ENCODE results near the gene DELE1.
"Not testable (repeated sequence)": the region's sequence is repeated elsewhere in the genome, so short reads cannot be mapped to it uniquely, and the experiment has no call there.

Gene DELE1

GRCh38 chr5:141880961-141881801 is 42.5 kb upstream of the DELE1 start:
- ATAC-seq (no peak), DNase-seq (ENCODE audit: low spot score in 2 of 2) (no peak)
- Mint-ChIP-seq H3K27ac (peak overlapping the region; percentile 43), H3K36me3 (no peaks in the 10 kb centered on the region), H3K4me3 (no peak overlapping the region), H3K4me1 (peaks cover 35% of the 10 kb centered on the region), H3K9me3 (no peaks in the 10 kb centered on the region)

- no peaks in the 10 kb centered on the region for H3K9me3 Mint-ChIP-seq
- H3K27ac Mint-ChIP-seq = no peak overlapping the region
- no peak for ATAC-seq
- H3K4me3 Mint-ChIP-seq = no peak overlapping the region
- no peaks in the 10 kb centered on the region for H3K36me3 Mint-ChIP-seq
- peaks cover 31% of the 10 kb centered on the region for H3K4me1 Mint-ChIP-seq
- no peak for DNase-seq (ENCODE audit: low spot score in 2 of 2)
These were observed 41.8 kb upstream of the DELE1 start for GRCh38 chr5:141881886-141882285.

GRCh38 chr5:141882594-141883183 is 41.0 kb upstream of the DELE1 start:
- Mint-ChIP-seq H3K4me3 (no peak overlapping the region), H3K9me3 (no peaks in the 10 kb centered on the region), H3K4me1 (peaks cover 23% of the 10 kb centered on the region), H3K27ac (no peak overlapping the region), H3K36me3 (no peaks in the 10 kb centered on the region)
- ATAC-seq = no peak
- no peak for DNase-seq (ENCODE audit: low spot score in 2 of 2)

GRCh38 chr5:141883184-141883891 is 40.3 kb upstream of the DELE1 start:
- H3K36me3 Mint-ChIP-seq = no peaks in the 10 kb centered on the region

GRCh38 chr5:141883892-141884318 is 39.8 kb upstream of the DELE1 start:
- Mint-ChIP-seq H3K4me1 (peaks cover 15% of the 10 kb centered on the region), H3K27ac (no peak overlapping the region), H3K9me3 (no peaks in the 10 kb centered on the region), H3K36me3 (no peaks in the 10 kb centered on the region), H3K4me3 (no peak overlapping the region)
- no peak for ATAC-seq
- DNase-seq (ENCODE audit: low spot score in 2 of 2) = no peak

More at GRCh38 chr5:141883184-141883891, 40.3 kb upstream of the DELE1 start:
- ATAC-seq (no peak), DNase-seq (ENCODE audit: low spot score in 2 of 2) (no peak)
- H3K9me3 Mint-ChIP-seq = no peaks in the 10 kb centered on the region
- H3K4me3 Mint-ChIP-seq = no peak overlapping the region
- H3K4me1 Mint-ChIP-seq = peaks cover 20% of the 10 kb centered on the region
- H3K27ac Mint-ChIP-seq = no peak overlapping the region

GRCh38 chr5:141889282-141889871 is 34.3 kb upstream of the DELE1 start:
- Mint-ChIP-seq H3K27ac (no peak overlapping the region), H3K36me3 (no peaks in the 10 kb centered on the region), H3K4me3 (no peak overlapping the region), H3K9me3 (no peaks in the 10 kb centered on the region), H3K4me1 (no peaks in the 10 kb centered on the region)
- ATAC-seq = no peak
- no peak for DNase-seq (ENCODE audit: low spot score in 2 of 2)

- H3K36me3 Mint-ChIP-seq; H3K9me3 Mint-ChIP-seq; H3K4me3 Mint-ChIP-seq; H3K4me1 Mint-ChIP-seq; DNase-seq (ENCODE audit: low spot score in 2 of 2); ATAC-seq; H3K27ac Mint-ChIP-seq: not testable (repeated sequence)
These were observed 33.2 kb upstream of the DELE1 start for GRCh38 chr5:141890429-141890828.

- ATAC-seq = no peak
- Mint-ChIP-seq H3K4me1 (no peaks in the 10 kb centered on the region), H3K36me3 (no peaks in the 10 kb centered on the region), H3K9me3 (no peaks in the 10 kb centered on the region), H3K27ac (no peak overlapping the region), H3K4me3 (no peak overlapping the region)
- DNase-seq (ENCODE audit: low spot score in 2 of 2) = no peak
These were observed 26.2 kb upstream of the DELE1 start for GRCh38 chr5:141897425-141897824.

- Mint-ChIP-seq H3K27ac (no peak overlapping the region), H3K9me3 (no peaks in the 10 kb centered on the region)
- DNase-seq (ENCODE audit: low spot score in 2 of 2) = no peak
These were observed 25.1 kb upstream of the DELE1 start for GRCh38 chr5:141898448-141899049.

GRCh38 chr5:141902015-141902814 is 21.5 kb upstream of the DELE1 start:
- DNase-seq (ENCODE audit: low spot score in 2 of 2) (no peak), ATAC-seq (no peak)
- H3K27ac Mint-ChIP-seq = no peak overlapping the region
- H3K4me3 Mint-ChIP-seq = no peak overlapping the region
- H3K9me3 Mint-ChIP-seq = no peaks in the 10 kb centered on the region
- H3K36me3 Mint-ChIP-seq = no peaks in the 10 kb centered on the region
- no peaks in the 10 kb centered on the region for H3K4me1 Mint-ChIP-seq

More at GRCh38 chr5:141898448-141899049, 25.1 kb upstream of the DELE1 start:
- Mint-ChIP-seq H3K4me1 (no peaks in the 10 kb centered on the region), H3K4me3 (no peak overlapping the region), H3K36me3 (no peaks in the 10 kb centered on the region)
- no peak for ATAC-seq

GRCh38 chr5:141903261-141903660 is 20.4 kb upstream of the DELE1 start:
- ATAC-seq (no peak), DNase-seq (ENCODE audit: low spot score in 2 of 2) (no peak)

GRCh38 chr5:141904551-141904950 is 19.1 kb upstream of the DELE1 start:
- no peaks in the 10 kb centered on the region for H3K36me3 Mint-ChIP-seq
- DNase-seq (ENCODE audit: low spot score in 2 of 2) (no peak), ATAC-seq (no peak)
- no peak overlapping the region for H3K27ac Mint-ChIP-seq
- H3K9me3 Mint-ChIP-seq = no peaks in the 10 kb centered on the region
- no peaks in the 10 kb centered on the region for H3K4me1 Mint-ChIP-seq
- no peak overlapping the region for H3K4me3 Mint-ChIP-seq

More at GRCh38 chr5:141903261-141903660, 20.4 kb upstream of the DELE1 start:
- H3K27ac Mint-ChIP-seq = no peak overlapping the region
- no peaks in the 10 kb centered on the region for H3K36me3 Mint-ChIP-seq
- no peaks in the 10 kb centered on the region for H3K9me3 Mint-ChIP-seq
- H3K4me3 Mint-ChIP-seq = no peak overlapping the region
- no peaks in the 10 kb centered on the region for H3K4me1 Mint-ChIP-seq

- Mint-ChIP-seq H3K9me3 (no peaks in the 10 kb centered on the region), H3K36me3 (no peaks in the 10 kb centered on the region), H3K4me1 (no peaks in the 10 kb centered on the region), H3K4me3 (no peak overlapping the region), H3K27ac (no peak overlapping the region)
- ATAC-seq = no peak
- DNase-seq (ENCODE audit: low spot score in 2 of 2) = no peak
These were observed 17.2 kb upstream of the DELE1 start for GRCh38 chr5:141906517-141906916.

GRCh38 chr5:141906972-141907371 is 16.7 kb upstream of the DELE1 start:
- H3K4me3 Mint-ChIP-seq = no peak overlapping the region
- H3K27ac Mint-ChIP-seq = no peak overlapping the region
- H3K4me1 Mint-ChIP-seq = no peaks in the 10 kb centered on the region
- ATAC-seq = no peak
- H3K36me3 Mint-ChIP-seq = no peaks in the 10 kb centered on the region
- no peak for DNase-seq (ENCODE audit: low spot score in 2 of 2)
- H3K9me3 Mint-ChIP-seq = no peaks in the 10 kb centered on the region
